CD8-positive, alpha-beta memory T cell (primary cell): ENCODE data around the gene ZFX. TPM values are rescaled to one million over a fixed set of nuclear protein-coding genes. Genes with fewer than 3 reads are reported as not detected.

Experiments
- CTCF ChIA-PET: fragments of 350-600 bp; sonication (Branson Sonifier 250); formaldehyde crosslinking; loops from one replicate; lab custom pipeline; 2021; ENCODE audit warnings: antibody characterized with exemption; lab: Charles Lee
- POLR2A ChIA-PET: fragments of 350-600 bp; sonication (Branson Sonifier 250); formaldehyde crosslinking; loops from one replicate; lab custom pipeline; 2021; ENCODE audit warnings: antibody characterized with exemption; lab: Charles Lee
- DNase-seq, 5 donors: peaks; one replicate each; pipeline versions ENCODE4 v3.0.0 to v3.0.0-alpha.2; 2020 to 2022; ENCODE audit warnings: mixed read lengths in 1 of 5
- H3K27ac ChIP-seq: one replicate; pipeline ENCODE4 v1.7.0; 2013; ENCODE audit warnings: low read depth, mild to moderate bottlenecking, low read length, moderate library complexity
- H3K27me3 ChIP-seq: 2 replicates; pipeline ENCODE4 v1.7.0; 2013; ENCODE audit warnings: low read length, mild to moderate bottlenecking; ENCODE audit not compliant: insufficient read depth, poor library complexity, severe bottlenecking
- H3K36me3 ChIP-seq: 2 replicates; pipeline ENCODE4 v1.7.0; 2013; ENCODE audit warnings: mild to moderate bottlenecking, low read length, moderate library complexity; ENCODE audit not compliant: insufficient read depth
- H3K4me1 ChIP-seq: 2 replicates; pipeline ENCODE4 v1.7.0; 2013; ENCODE audit warnings: mild to moderate bottlenecking, low read length, moderate library complexity; ENCODE audit not compliant: insufficient read depth
- H3K4me3 ChIP-seq: 2 replicates; pipeline ENCODE4 v1.7.0; 2013; ENCODE audit warnings: mild to moderate bottlenecking, low read length
- H3K9me3 ChIP-seq: 2 replicates; pipeline ENCODE4 v1.7.0; 2013; ENCODE audit warnings: mild to moderate bottlenecking, low read length
- H3K27ac Mint-ChIP-seq, 8 donors: one replicate each; pipeline ENCODE4 v1.8.0; 2020 to 2021; ENCODE audit warnings: mixed read lengths in 8 of 8, mild to moderate bottlenecking in 6 of 8, inconsistent platforms in 3 of 8, moderate library complexity in 3 of 8
- H3K27me3 Mint-ChIP-seq, 2 donors: one replicate each; pipeline ENCODE4 v1.8.0; 2020 to 2021; ENCODE audit warnings: mixed read lengths in 2 of 2, mild to moderate bottlenecking in 1 of 2, moderate library complexity in 1 of 2
- H3K36me3 Mint-ChIP-seq, 3 donors: one replicate each; pipeline ENCODE4 v1.8.0; 2020 to 2021; ENCODE audit warnings: mixed read lengths in 3 of 3, inconsistent platforms in 1 of 3, mild to moderate bottlenecking in 1 of 3
- H3K4me1 Mint-ChIP-seq, 3 donors: one replicate each; pipeline ENCODE4 v1.8.0; 2020 to 2021; ENCODE audit warnings: mixed read lengths in 3 of 3, inconsistent platforms in 1 of 3, mild to moderate bottlenecking in 1 of 3
- H3K4me3 Mint-ChIP-seq, 7 donors: one replicate each; pipeline ENCODE4 v1.8.0; 2020 to 2021; ENCODE audit warnings: mixed read lengths in 7 of 7, mild to moderate bottlenecking in 6 of 7, moderate library complexity in 4 of 7, inconsistent platforms in 2 of 7
- H3K9me3 Mint-ChIP-seq, 5 donors: one replicate each; pipeline ENCODE4 v1.8.0; 2020 to 2022; ENCODE audit warnings: mixed read lengths in 5 of 5, mild to moderate bottlenecking in 3 of 5, moderate library complexity in 2 of 5, inconsistent platforms in 1 of 5
- polyA plus RNA-seq: library from polyadenylated mRNA; unstranded; fragments of 300-500 nt; fragmentation: Illumina TruSeq; gene quantifications from one replicate; pipeline ENCODE4 v1.2.3, GENCODE V29; 2021
- total RNA-seq, 2 experiments: library from RNA; stranded (reverse); gene quantifications; one replicate each; pipeline ENCODE4 v1.2.3, GENCODE V29; 2021

ZFX gene
- total and polyA plus RNA-seq, 3 experiments from 2014 or later: 35.5 to 36.7 (median 36.6) TPM

DNA sequence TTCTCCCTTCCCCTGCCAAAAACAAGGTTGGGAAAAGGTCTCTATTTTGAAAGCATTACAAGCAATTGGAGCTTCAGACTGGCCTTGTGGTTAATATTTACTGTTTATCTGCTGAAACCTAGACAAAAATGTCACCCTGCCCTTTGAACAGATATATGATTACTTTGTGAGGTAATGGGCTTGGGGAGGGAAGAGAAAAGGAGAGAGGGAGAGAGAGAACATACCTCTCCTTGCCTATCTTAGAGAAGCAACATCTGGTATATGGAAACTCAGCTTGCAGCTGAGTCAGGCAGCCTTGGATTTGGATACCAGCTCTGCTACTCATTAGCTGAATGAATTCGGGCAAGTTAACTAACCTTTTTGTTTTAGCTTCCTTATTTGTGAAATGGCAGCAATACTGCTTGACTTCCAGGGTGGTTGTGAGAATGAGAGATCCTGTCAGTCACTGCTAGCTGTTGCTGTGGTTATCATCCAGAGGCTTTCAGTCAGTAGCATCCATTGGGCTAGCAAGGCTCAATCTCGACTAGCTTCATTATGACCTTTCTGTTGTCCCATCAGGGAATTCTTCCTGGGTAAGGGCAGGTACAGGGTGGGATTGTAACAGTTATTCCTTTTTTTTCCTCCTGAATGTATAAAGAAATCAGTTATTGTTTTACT is 41.1 kb downstream of the ZFX start:
- H3K27me3 ChIP-seq: no peaks in the 10 kb centered on the region
- H3K9me3 ChIP-seq: no peaks in the 10 kb centered on the region
- ChIA-PET CTCF (no interaction called here), POLR2A (no interaction called here)
- DNase-seq: no peak
- no peak overlapping the region for H3K27ac ChIP-seq
- Mint-ChIP-seq H3K9me3 (no peaks in the 10 kb centered on the region), H3K27ac (peak overlapping the region in 7 of 8 donors; percentile 2 to 59 (median 43)), H3K36me3 (peaks cover 4 to 54% (median 18%) of the 10 kb centered on the region in 3 donors), H3K4me1 (peaks cover 67 to 85% (median 81%) of the 10 kb centered on the region in 3 donors), H3K27me3 (no peaks in the 10 kb centered on the region), H3K4me3 (peak overlapping the region in 1 of 7 donors; percentile 33)
- H3K4me3 ChIP-seq: no peak overlapping the region
- H3K36me3 ChIP-seq: peaks cover 4% of the 10 kb centered on the region
- H3K4me1 ChIP-seq: no peaks in the 10 kb centered on the region

- CTCF ChIA-PET: no interaction called here
- no peaks in the 10 kb centered on the region for H3K36me3 ChIP-seq
- POLR2A ChIA-PET: no interaction called here
Observed at GRCh38 chrX:24196509-24196908, 47.0 kb downstream of the ZFX start.

DNA sequence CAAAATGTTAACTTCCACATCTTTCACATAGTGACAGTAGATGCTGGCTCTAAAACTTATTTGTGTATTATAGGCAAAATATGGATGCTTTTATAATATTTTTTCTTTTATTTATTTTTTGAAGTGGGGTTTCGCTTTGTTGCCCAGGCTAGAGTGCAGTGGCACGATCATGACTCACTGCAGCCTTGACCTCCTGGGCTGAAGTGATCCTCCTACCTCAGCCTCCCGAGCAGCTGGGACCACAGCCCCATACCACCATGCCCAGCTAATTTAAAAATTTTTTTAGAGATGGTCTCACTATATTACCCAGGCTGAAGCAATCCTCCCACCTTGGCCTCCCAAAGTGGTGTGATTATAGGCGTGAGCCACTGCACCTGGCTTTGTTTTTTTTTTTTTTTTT is 48.6 kb downstream of the ZFX start:
- Histone ChIP-seq H3K36me3 (no peaks in the 10 kb centered on the region), H3K27ac (no peak overlapping the region), H3K27me3 (no peaks in the 10 kb centered on the region), H3K4me1 (peaks cover 7% of the 10 kb centered on the region), H3K9me3 (no peaks in the 10 kb centered on the region), H3K4me3 (no peak overlapping the region)
- Mint-ChIP-seq H3K27me3 (no peaks in the 10 kb centered on the region), H3K27ac (no peak overlapping the region), H3K36me3 (peaks cover 0 to 37% (median 16%) of the 10 kb centered on the region in 3 donors), H3K4me3 (no peak overlapping the region), H3K9me3 (no peaks in the 10 kb centered on the region), H3K4me1 (peaks cover 65 to 83% (median 78%) of the 10 kb centered on the region in 3 donors)
- CTCF ChIA-PET: no interaction called here
- no peak for DNase-seq
- POLR2A ChIA-PET: no interaction called here

More at GRCh38 chrX:24196509-24196908, 47.0 kb downstream of the ZFX start:
- no peak overlapping the region for H3K4me3 ChIP-seq
- H3K27ac Mint-ChIP-seq: peak overlapping the region in 1 of 8 donors; percentile 66
- peaks cover 0 to 36% (median 15%) of the 10 kb centered on the region in 3 donors for H3K36me3 Mint-ChIP-seq
- no peaks in the 10 kb centered on the region for H3K27me3 ChIP-seq
- H3K4me1 Mint-ChIP-seq: peaks cover 64 to 81% (median 78%) of the 10 kb centered on the region in 3 donors
- H3K9me3 Mint-ChIP-seq: no peaks in the 10 kb centered on the region
- H3K27ac ChIP-seq: no peak overlapping the region
- no peak overlapping the region for H3K4me3 Mint-ChIP-seq
- H3K27me3 Mint-ChIP-seq: no peaks in the 10 kb centered on the region
- H3K4me1 ChIP-seq: peaks cover 7% of the 10 kb centered on the region
- no peak for DNase-seq
- no peaks in the 10 kb centered on the region for H3K9me3 ChIP-seq

DNA sequence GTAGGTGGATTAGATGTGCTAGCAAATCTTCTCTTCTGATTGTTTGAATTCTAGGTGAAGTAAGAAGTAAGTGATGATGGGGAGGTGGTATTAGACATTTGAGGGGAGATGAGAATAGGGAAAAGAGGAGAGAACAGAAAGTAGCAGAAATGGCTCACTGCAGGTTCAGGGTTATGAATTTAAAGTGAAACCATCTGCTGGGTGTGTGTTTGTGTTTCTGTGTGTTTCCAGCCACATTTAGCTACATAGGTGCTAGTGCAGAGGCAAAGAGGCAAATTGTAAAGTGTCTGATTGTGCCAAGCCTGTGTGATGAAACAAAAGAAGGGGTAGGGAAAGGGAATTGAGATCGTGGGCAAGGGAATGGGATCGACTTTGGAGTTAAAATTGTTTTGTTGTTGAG is 50.6 kb downstream of the ZFX start:
- ChIA-PET POLR2A (interaction anchor here (0.9 kb wide), 1 partner anchor 41 kb away, joined by 4 read pairs; no protein-coding TSS in a partner anchor), CTCF (no interaction called here)
- H3K4me3 ChIP-seq: no peak overlapping the region
- Mint-ChIP-seq H3K4me1 (peaks cover 70 to 88% (median 81%) of the 10 kb centered on the region in 3 donors), H3K27me3 (no peaks in the 10 kb centered on the region), H3K9me3 (no peaks in the 10 kb centered on the region), H3K36me3 (peaks cover 0 to 37% (median 16%) of the 10 kb centered on the region in 3 donors), H3K27ac (peak overlapping the region; percentile 31 to 87 (median 75)), H3K4me3 (peak overlapping the region in 5 of 7 donors; percentile 1 to 63 (median 22))
- H3K4me1 ChIP-seq: peaks cover 12% of the 10 kb centered on the region
- no peak overlapping the region for H3K27ac ChIP-seq
- no peaks in the 10 kb centered on the region for H3K27me3 ChIP-seq
- H3K36me3 ChIP-seq: no peaks in the 10 kb centered on the region
- no peaks in the 10 kb centered on the region for H3K9me3 ChIP-seq
- no peak for DNase-seq

DNA sequence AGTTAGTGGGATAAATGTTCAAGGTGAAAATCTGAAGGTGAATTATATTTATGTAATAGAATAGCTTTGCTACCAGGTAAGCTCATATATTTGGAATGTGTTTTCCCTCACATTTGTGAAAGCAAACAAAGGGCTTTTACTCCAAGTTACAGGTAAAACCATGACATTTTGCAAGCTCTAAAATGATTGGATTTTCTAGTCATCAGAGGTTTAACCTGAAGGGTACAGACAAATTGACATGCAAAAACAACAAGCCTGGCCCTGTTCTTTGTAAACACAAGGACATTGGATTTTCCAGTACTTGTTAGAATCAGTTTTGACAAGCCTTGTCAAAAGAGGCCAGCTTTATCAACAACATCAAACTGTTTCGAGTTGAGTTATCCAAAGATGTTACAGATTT is 51.7 kb downstream of the ZFX start:
- peaks cover 67 to 86% (median 77%) of the 10 kb centered on the region in 3 donors for H3K4me1 Mint-ChIP-seq

DNA sequence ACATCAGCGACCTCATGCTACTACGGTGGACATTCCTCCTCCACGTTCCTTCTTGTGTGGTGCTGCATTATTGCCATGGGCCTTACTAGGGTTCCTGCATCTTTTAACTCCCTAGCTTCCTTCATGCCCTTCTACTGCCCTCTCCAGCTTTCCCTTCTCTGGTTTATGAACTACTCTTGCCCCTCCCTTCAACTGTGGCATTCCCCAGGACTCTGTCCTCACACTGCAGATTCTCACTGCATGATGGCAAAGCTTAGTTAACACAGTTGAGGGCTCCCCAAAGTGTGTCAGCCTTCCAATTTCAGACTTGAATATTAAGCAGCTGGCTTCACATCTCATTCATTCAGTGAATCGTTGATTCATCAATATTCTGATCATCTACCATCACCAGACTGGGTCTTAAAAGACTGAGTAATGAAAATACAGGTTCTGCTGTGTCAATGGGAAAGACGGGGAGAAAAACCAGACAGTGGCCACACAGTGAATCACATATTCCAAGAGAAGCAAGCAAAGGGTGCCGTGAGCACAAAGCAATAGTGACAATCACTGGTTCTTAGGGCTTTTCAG is 53.0 kb downstream of the ZFX start:
- DNase-seq: no peak
- H3K4me1 ChIP-seq: peaks cover 12% of the 10 kb centered on the region
- Mint-ChIP-seq H3K27ac (peak overlapping the region in 7 of 8 donors; percentile 62 to 94 (median 72)), H3K4me3 (peak overlapping the region in 1 of 7 donors; percentile 38), H3K27me3 (no peaks in the 10 kb centered on the region), H3K36me3 (peaks cover 2 to 33% (median 16%) of the 10 kb centered on the region in 3 donors), H3K4me1 (peaks cover 56 to 74% (median 64%) of the 10 kb centered on the region in 3 donors), H3K9me3 (no peaks in the 10 kb centered on the region)
- no peaks in the 10 kb centered on the region for H3K9me3 ChIP-seq
- no peak overlapping the region for H3K4me3 ChIP-seq
- no peaks in the 10 kb centered on the region for H3K27me3 ChIP-seq
- peaks cover under 1% of the 10 kb centered on the region for H3K36me3 ChIP-seq
- no peak overlapping the region for H3K27ac ChIP-seq
- CTCF ChIA-PET: no interaction called here
- POLR2A ChIA-PET: no interaction called here

More for the DNA sequence above, 51.7 kb downstream of the ZFX start:
- Histone ChIP-seq H3K27ac (no peak overlapping the region), H3K9me3 (no peaks in the 10 kb centered on the region), H3K27me3 (no peaks in the 10 kb centered on the region), H3K4me3 (no peak overlapping the region), H3K36me3 (no peaks in the 10 kb centered on the region), H3K4me1 (peaks cover 12% of the 10 kb centered on the region)
- Mint-ChIP-seq H3K9me3 (no peaks in the 10 kb centered on the region), H3K27me3 (no peaks in the 10 kb centered on the region), H3K27ac (no peak overlapping the region), H3K4me3 (no peak overlapping the region), H3K36me3 (peaks cover 0 to 33% (median 14%) of the 10 kb centered on the region in 3 donors)
- CTCF ChIA-PET: no interaction called here
- DNase-seq: no peak
- POLR2A ChIA-PET: interaction anchor here (0.9 kb wide), 1 partner anchor 42 kb away, joined by 4 read pairs; no protein-coding TSS in a partner anchor

- peaks cover 12% of the 10 kb centered on the region for H3K4me1 ChIP-seq
- Mint-ChIP-seq H3K27ac (peak overlapping the region in 6 of 8 donors; percentile 12 to 77 (median 72)), H3K4me1 (peaks cover 54 to 75% (median 61%) of the 10 kb centered on the region in 3 donors), H3K36me3 (peaks cover 4 to 39% (median 20%) of the 10 kb centered on the region in 3 donors), H3K9me3 (no peaks in the 10 kb centered on the region), H3K27me3 (no peaks in the 10 kb centered on the region), H3K4me3 (no peak overlapping the region)
- no peak overlapping the region for H3K27ac ChIP-seq
- no peaks in the 10 kb centered on the region for H3K27me3 ChIP-seq
- POLR2A ChIA-PET: no interaction called here
- H3K9me3 ChIP-seq: no peaks in the 10 kb centered on the region
- H3K36me3 ChIP-seq: peaks cover 8% of the 10 kb centered on the region
- no peak overlapping the region for H3K4me3 ChIP-seq
- CTCF ChIA-PET: no interaction called here
- DNase-seq: no peak
Observed at GRCh38 chrX:24203072-24203808, 53.7 kb downstream of the ZFX start.
